HEK293T (cell line): ENCODE data around the gene RAB6B.

Experiments used
- CTCF ChIA-PET: fragments of 350-600 bp; formaldehyde crosslinking; extraction: SDS; loops from one replicate; lab custom pipeline; 2021; ENCODE audit warnings: antibody characterized with exemption, inconsistent platforms; lab: Yijun Ruan, JAX
- POLR2A ChIA-PET: fragments of 350-600 bp; formaldehyde crosslinking; extraction: SDS; loops from one replicate; lab custom pipeline; 2020; ENCODE audit warnings: antibody characterized with exemption, inconsistent platforms; lab: Yijun Ruan, JAX
- DNase-seq: peaks from one replicate; pipeline ENCODE4 v3.0.0; 2012; ENCODE audit warnings: mixed read lengths; ENCODE audit errors: extremely low spot score
- ARNT ChIP-seq: fragments of 450-650 bp; IDR thresholded peaks from 2 replicates; pipeline ENCODE4 v1.6.1; 2017; ENCODE audit warnings: mild to moderate bottlenecking
- BHLHE40 ChIP-seq: fragments of 450-650 bp; IDR thresholded peaks from 2 replicates; pipeline ENCODE4 v1.6.1; 2016; ENCODE audit warnings: mild to moderate bottlenecking, moderate library complexity, borderline replicate concordance
- CTBP1 ChIP-seq: fragments of 450-650 bp; IDR thresholded peaks from 2 replicates; pipeline ENCODE4 v1.6.1; 2016; ENCODE audit warnings: borderline replicate concordance
- ELF4 ChIP-seq: fragments of 450-650 bp; IDR thresholded peaks from 2 replicates; pipeline ENCODE4 v1.6.1; 2017; ENCODE audit warnings: antibody characterized with exemption
- FOXA1 ChIP-seq: fragments of 450-650 bp; IDR thresholded peaks from 2 replicates; pipeline ENCODE4 v1.6.1; 2016; ENCODE audit warnings: mild to moderate bottlenecking
- FOXK2 ChIP-seq: fragments of 450-650 bp; IDR thresholded peaks from 2 replicates; pipeline ENCODE4 v1.6.1; 2016; ENCODE audit warnings: mild to moderate bottlenecking
- FOXM1 ChIP-seq: fragments of 450-650 bp; IDR thresholded peaks from 2 replicates; pipeline ENCODE4 v1.6.1; 2017; ENCODE audit warnings: mild to moderate bottlenecking, borderline replicate concordance
- HDGF ChIP-seq: fragments of 450-650 bp; IDR thresholded peaks from 2 replicates; pipeline ENCODE4 v1.6.1; 2017; ENCODE audit warnings: antibody characterized with exemption, borderline replicate concordance
- L3MBTL2 ChIP-seq: fragments of 450-650 bp; conservative IDR thresholded peaks from 2 replicates; pipeline ENCODE4 v1.6.1; 2016; ENCODE audit warnings: mild to moderate bottlenecking
- LEF1 ChIP-seq: fragments of 450-650 bp; IDR thresholded peaks from 2 replicates; pipeline ENCODE4 v1.6.1; 2017; ENCODE audit warnings: mild to moderate bottlenecking, borderline replicate concordance
- NFRKB ChIP-seq: fragments of 450-650 bp; IDR thresholded peaks from 2 replicates; pipeline ENCODE4 v1.6.1; 2016; ENCODE audit warnings: mild to moderate bottlenecking, moderate library complexity
- SP1 ChIP-seq: fragments of 450-650 bp; IDR thresholded peaks from 2 replicates; pipeline ENCODE4 v1.6.1; 2017
- SUZ12 ChIP-seq: fragments of 450-650 bp; IDR thresholded peaks from 2 replicates; pipeline ENCODE4 v1.6.1; 2016; ENCODE audit warnings: mild to moderate bottlenecking
- TARDBP ChIP-seq: fragments of 450-650 bp; IDR thresholded peaks from 2 replicates; pipeline ENCODE4 v1.6.1; 2016
- ZNF384 ChIP-seq: fragments of 450-650 bp; IDR thresholded peaks from 2 replicates; pipeline ENCODE4 v1.6.1; 2016
- TF ChIP-seq, protein P1 (sequence below): fragments of 450-650 bp; IDR thresholded peaks from 2 replicates; pipeline ENCODE4 v1.6.1; 2016

Gene RAB6B

DNA sequence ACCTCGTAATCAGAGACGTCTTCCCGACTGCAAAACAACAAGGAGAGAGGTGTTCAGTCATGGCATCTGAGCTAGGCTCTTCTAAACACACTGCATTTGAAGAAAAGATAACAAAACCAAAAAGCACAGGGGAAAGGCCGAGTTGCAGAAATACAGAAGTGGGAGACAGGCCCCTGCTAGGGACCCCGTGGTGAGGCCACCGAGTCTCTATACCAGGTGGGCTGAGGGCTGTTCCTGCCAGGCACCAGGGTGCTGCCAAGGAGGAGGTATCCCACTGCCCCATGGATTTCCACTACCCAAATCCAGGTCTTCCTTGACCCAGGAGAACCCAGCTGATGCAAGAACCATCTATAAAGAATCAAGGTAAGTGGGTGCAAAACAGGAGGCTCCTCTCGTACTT is 31.1 kb downstream of the RAB6B start:
- ChIA-PET CTCF (no interaction called here), POLR2A (no interaction called here)
- DNase-seq: no peak
- TF ChIP-seq SP1: no peak
- TF ChIP-seq, protein P1, sequence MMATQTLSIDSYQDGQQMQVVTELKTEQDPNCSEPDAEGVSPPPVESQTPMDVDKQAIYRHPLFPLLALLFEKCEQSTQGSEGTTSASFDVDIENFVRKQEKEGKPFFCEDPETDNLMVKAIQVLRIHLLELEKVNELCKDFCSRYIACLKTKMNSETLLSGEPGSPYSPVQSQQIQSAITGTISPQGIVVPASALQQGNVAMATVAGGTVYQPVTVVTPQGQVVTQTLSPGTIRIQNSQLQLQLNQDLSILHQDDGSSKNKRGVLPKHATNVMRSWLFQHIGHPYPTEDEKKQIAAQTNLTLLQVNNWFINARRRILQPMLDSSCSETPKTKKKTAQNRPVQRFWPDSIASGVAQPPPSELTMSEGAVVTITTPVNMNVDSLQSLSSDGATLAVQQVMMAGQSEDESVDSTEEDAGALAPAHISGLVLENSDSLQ: no peak
- no peak for TF ChIP-seq FOXM1
- no peak for TF ChIP-seq FOXA1

DNA sequence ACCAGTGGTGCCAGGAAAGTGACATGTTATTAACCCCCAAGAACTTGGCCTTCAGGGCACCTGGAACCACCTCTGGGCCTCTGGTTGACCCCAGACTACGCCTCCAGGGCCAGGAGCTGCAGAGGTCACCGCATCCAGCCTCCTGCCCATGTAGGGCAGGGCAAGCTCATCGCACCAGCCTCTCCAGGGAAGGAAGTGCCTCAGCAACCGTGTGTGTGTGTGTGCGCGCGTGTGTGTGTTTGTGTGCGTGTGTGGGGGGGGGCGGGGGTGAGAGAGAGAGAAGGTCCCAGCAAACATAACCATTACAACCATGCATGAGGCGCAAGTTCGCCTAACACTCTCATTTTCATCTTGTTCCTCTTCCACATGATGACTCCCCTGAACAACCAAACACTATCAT is 31.8 kb downstream of the RAB6B start:
- CTCF ChIA-PET: no interaction called here
- DNase-seq: no peak
- TF ChIP-seq SUZ12 (no peak), ELF4 (no peak), ZNF384 (no peak), TARDBP (no peak), SP1 (no peak), NFRKB (no peak), FOXK2 (no peak)
- TF ChIP-seq, protein P1: no peak
- POLR2A ChIA-PET: interaction anchor here (0.5 kb wide), 1 partner anchor 210 kb away, joined by 3 read pairs; no protein-coding TSS in a partner anchor

DNA sequence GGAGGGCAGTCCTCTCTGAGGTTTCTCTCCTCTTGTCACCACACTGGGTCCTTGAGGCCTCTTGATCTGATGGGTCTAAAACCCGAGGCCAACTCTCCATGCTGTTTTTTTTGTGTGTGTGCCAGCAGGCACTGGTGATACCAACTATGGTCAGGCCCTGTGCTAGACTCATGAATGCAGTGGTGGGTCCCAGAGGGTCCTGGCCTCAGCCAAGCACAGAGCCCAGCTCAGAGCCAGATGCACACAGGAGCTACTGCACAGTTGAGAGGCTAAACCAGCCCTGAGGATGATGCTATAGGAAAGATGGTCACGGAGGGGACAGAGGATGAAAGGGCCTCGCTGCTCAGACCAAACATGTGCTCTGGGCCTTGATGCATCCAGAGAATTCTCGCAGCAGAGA is 33.5 kb downstream of the RAB6B start:
- ChIA-PET POLR2A (no interaction called here), CTCF (no interaction called here)
- DNase-seq: no peak
- no peak for TF ChIP-seq TARDBP

DNA sequence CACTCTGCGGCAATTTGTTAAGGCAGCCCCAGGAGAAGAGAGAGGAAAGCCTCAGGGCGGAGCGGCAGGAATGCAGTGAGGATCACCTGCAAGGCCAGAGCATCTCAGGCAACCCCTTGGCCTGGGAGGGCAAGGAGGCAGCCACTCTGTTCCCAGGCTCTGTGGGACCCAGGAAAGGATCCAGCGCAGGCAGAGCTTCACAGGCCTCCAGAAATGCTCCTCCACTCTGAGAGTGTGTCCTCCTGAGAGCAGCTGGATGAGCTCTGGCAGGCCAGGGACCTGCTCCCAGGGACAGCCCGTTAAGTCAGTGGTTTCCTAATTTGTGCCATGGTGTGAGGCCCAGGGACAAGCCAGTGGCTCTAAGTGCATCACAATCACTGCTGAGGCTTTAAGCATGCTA is 35.2 kb downstream of the RAB6B start:
- DNase-seq: no peak
- CTCF ChIA-PET: no interaction called here
- POLR2A ChIA-PET: no interaction called here
- TF ChIP-seq SUZ12 (no peak), ARNT (no peak), L3MBTL2 (no peak), ELF4 (no peak), ZNF384 (no peak), BHLHE40 (no peak), FOXM1 (no peak), CTBP1 (no peak), LEF1 (no peak), FOXA1 (no peak), FOXK2 (no peak), TARDBP (no peak), NFRKB (no peak), HDGF (no peak), SP1 (no peak)
- TF ChIP-seq, protein P1: no peak

DNA sequence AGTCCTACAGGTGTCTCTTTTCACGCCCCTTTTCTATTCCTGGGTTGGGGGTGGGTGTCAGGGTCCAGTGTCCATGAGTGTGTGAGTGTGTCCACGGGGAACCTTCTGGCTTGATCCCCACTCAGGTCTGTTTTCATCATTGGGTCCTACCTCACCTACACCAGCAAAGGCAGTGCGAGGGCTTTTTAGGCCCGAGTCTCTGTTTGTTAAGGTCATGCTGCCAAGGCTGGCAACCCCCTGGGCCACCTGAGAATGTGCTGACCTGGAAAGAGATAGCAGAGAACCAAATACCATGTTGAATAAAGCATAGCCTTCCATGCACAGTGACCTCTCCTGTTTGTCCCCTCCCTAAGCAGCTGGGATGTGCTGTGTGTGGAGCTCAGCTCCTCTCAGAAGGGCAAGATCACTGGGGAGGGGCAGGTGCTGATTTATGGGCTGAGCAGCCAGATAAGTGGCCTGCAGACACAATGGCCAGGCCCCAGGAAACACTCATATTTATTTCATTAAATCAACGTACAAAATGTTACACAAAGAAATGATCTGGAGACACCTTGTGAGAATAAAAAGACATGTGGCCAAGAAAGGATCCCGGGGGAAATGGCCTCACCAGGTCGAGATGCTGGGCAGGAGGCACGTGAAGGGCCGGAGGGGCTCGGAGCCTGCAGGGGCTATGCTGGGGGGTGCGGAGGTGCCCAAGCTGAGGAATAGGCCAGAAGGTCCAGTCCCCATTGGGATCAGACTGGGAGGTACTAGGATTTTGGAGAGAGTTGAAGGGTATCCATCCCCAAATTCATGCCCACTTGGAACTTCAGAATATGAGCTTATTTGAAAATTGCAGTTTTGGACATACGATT is 36.1 kb downstream of the RAB6B start:
- POLR2A ChIA-PET: no interaction called here
- CTCF ChIA-PET: no interaction called here
- DNase-seq: no peak
- TF ChIP-seq ELF4 (no peak), LEF1 (no peak), ZNF384 (no peak)

DNA sequence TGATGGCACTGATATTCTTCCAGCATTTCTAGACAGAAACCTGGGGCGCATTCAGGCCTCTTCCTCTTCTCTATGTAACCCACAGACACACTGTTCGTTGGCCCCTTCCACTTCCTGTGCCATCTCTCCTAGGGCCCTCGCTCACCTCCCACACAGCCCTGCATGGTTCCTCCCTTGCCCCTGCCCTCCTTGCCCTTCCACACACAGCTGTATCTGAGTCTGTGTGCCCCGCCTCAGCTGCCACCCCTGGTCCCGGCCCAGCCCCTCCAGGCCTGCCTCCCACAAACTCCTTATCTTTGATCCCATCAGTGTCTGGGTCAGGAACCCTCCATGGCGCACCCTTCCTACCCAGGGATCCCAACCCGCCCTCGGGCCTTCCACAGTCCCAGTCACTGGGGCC is 37.9 kb downstream of the RAB6B start:
- CTCF ChIA-PET: no interaction called here

More for the DNA sequence above, 37.9 kb downstream of the RAB6B start:
- POLR2A ChIA-PET: no interaction called here
- DNase-seq: no peak
- TF ChIP-seq LEF1 (no peak), NFRKB (no peak), ZNF384 (no peak), L3MBTL2 (no peak), ARNT (no peak), FOXM1 (no peak), CTBP1 (no peak), TARDBP (no peak), SUZ12 (no peak), BHLHE40 (no peak), FOXK2 (no peak), HDGF (no peak), FOXA1 (no peak), ELF4 (no peak)
- TF ChIP-seq, protein P1: no peak
